Effector CD8-positive, alpha-beta T cell (primary cell): ENCODE data around the gene DOK7.

Experiments used
- DNase-seq: peaks from one replicate; lab custom pipeline; 2025; lab: John Stamatoyannopoulos, UW

The DOK7 gene

GRCh38 chr4:3462321-3462789 is 751 bp upstream of the DOK7 start:
- DNase-seq, result no peak

- no peak for DNase-seq
Observed at GRCh38 chr4:3463556-3464348, 646 bp downstream of the DOK7 start.

GRCh38 chr4:3464349-3464905 is 1.3 kb downstream of the DOK7 start:
- DNase-seq, result no peak

- DNase-seq, result no peak
Observed at GRCh38 chr4:3464911-3465697, 2.0 kb downstream of the DOK7 start.

GRCh38 chr4:3465698-3466671 is 2.9 kb downstream of the DOK7 start:
- no peak for DNase-seq

- no peak for DNase-seq
Observed at GRCh38 chr4:3466691-3467600, 3.8 kb downstream of the DOK7 start.

GRCh38 chr4:3467601-3468031 is 4.5 kb downstream of the DOK7 start:
- DNase-seq, result no peak

- DNase-seq, result no peak
Observed at GRCh38 chr4:3468154-3468553, 5.0 kb downstream of the DOK7 start.

- no peak for DNase-seq
Observed at GRCh38 chr4:3468804-3469203, 5.7 kb downstream of the DOK7 start.

GRCh38 chr4:3469386-3470243 is 6.5 kb downstream of the DOK7 start:
- no peak for DNase-seq

GRCh38 chr4:3470244-3471097 is 7.4 kb downstream of the DOK7 start:
- DNase-seq, result no peak

- DNase-seq, result no peak
Observed at GRCh38 chr4:3471098-3471760, 8.1 kb downstream of the DOK7 start.

GRCh38 chr4:3471886-3472285 is 8.8 kb downstream of the DOK7 start:
- no peak for DNase-seq

- no peak for DNase-seq
Observed at GRCh38 chr4:3472411-3473141, 9.5 kb downstream of the DOK7 start.

GRCh38 chr4:3473181-3473950 is 10.3 kb downstream of the DOK7 start:
- DNase-seq, result no peak

- no peak for DNase-seq
Observed at GRCh38 chr4:3473996-3474765, 11.1 kb downstream of the DOK7 start.
